HG03175 (cell line): ENCODE results near the gene RAB13.

Experiments
- ATAC-seq: cut with Tn5 transposase; IDR thresholded peaks from one replicate; pipeline ENCODE4 v1.9.1; 2021; ENCODE audit warnings: mild to moderate bottlenecking, moderate library complexity; ENCODE audit not compliant: unreplicated experiment

RAB13 gene

DNA sequence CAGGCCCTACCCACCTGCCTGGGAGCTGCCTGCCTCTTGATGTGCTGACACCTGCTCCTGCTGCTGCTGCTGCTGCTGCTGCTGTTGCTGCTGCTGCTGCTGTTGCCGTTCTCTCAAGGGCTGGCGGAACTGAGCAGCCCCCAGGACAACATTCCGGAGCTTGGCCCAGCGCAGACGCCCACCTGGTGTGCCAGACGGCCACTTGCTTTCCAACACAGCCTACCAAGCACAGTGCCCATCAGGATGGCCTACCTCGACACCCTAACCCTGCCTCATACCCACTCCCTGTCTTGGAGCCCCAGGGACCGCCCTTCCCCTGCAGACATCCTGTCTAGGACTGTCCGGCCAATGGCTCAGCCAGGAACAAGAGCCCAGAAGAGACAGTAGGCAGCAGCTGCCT lies 51.4 kb downstream of the RAB13 start:
- no peak for ATAC-seq

DNA sequence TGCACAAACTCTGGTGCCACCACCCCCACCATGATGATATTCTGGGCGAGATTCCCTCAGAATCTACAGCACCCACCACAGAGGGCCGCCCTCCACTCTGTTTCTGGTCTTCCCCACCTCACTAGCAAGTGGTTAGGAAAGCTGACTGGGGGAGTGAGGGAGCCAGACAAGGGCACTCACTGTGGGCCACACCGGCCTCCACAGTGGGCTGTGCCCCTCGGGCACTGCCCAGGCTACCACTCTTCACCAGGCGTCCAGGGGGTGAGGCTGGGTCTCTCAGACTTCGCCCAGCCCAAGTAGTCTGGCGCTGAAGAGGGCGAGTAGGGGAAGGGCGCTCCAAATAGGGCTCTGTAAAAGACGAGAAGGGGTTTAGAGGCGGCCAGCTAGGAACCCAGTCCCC lies 52.2 kb downstream of the RAB13 start:
- ATAC-seq: no peak

DNA sequence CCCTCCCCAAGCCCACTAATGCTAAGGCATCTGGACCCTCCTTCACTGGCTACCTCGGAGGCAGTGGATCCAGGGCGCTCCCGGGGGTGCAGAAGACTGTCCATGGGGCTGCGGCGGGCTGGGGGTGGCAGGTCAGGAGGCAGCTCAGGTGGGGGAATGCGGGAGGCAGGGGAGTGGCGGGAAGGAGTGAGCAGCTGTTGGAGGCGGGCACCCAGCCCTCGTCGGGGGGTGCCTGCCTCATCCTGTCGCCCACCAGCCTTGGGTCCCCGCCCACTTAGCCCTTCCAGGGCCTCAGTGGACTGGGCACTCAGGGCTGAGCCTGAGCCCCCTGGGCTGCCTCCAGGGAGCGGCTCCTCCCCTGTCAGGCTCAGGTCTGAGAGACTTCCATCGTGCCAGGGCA lies 52.7 kb downstream of the RAB13 start:
- ATAC-seq: no peak

DNA sequence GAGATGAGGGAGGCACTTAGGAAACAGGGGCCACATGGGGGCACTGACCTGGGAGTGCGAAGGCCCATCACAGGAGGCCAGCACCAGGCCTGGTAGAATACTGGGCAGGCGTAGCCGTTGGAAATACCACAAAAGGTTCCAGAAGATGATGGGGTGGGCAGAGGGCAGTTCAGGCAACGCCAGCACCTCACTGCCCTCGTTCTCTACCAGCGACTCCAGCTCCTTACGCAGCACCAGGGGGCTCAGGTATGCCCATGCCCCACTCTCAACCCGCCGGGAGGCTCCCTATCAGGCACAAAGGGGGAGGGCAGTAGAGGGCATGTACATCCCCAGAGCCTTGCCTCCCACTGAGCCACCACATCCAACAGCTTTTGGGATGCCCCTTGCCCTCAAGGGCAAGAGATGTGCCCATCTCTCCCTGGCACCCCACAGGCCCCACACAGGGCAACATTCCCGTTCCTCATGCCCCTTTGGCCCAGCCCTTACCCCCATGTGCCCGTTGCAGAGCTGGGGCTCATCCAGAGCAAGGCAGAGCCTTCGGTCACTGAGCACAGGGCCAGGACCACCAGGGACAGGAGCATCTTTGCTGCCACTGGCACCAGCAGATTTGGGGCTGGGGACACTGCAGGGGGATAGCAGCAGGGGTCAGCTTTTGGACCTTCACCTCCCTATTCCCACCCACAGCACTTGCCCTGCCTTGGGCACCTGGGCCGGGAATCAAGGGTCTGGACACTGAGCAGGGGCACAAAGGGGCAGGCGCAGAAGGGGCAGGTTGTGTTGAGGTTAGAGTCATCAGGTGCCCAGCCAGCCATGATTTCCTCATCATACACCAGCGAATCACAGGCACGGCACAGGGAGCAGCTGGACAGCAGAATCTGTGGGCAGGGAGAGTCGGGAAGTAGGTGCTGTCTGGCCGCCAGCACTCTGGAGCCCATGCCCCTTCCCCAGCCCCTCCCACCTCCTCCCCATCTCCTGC lies 53.7 kb downstream of the RAB13 start:
- no peak for ATAC-seq
